ENCODE results near the gene FRRS1. TPM values are rescaled to one million over a fixed set of nuclear protein-coding genes. Genes with fewer than 3 reads are reported as not detected.
"Not testable (repeated sequence)": the region's sequence is repeated elsewhere in the genome, so short reads cannot be mapped to it uniquely, and the experiment has no call there.

FRRS1 gene
- total and polyA plus RNA-seq, 9 donors: 2.8 to 17.2 (median 8.9) TPM

DNA sequence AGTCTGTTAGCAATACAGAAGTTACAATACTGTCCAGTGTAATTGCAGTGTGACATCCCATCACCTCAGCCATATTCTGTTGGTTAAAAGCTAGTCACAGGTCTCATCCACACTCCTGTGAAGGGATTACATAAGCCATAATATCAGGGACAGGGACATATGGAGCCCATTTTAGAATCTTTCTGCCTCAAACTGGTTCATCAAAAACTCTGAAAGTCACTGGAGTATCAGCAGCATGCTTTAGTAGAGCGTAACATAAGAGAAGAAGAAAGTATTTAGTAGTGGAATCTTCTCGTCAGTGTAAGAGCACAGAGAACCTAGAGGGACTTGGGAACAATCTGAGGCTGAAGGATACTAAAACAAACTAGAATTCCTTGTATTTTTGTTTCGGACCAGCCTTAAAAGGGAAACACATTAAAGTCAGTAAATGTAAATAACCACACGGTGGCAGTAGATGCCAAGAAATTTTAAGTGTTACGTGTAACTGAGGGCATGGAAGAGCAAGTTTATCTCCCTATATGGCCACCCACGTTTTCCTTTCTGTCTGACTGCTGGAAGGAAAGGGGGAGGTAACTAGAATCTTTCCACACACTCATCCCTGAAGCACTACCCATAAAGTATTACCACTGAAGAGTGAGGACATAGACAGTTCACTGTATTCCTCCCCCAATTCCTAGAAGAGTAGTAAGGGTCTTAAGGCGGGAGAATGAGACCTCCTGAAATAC lies 42.1 kb upstream of the FRRS1 start:
- H3K27me3 ChIP-seq: no peaks in the 10 kb centered on the region
- H3K4me1 ChIP-seq (ENCODE audit: insufficient read depth): peaks cover 3% of the 10 kb centered on the region
- 2 to 6% (median 3%) methylated on average over 7 of the region's 7 CpGs for WGBS, 3 donors
- TF ChIP-seq EP300 (IDR thresholded peaks at IDR 0.05): no peak
- TF ChIP-seq, protein P1, sequence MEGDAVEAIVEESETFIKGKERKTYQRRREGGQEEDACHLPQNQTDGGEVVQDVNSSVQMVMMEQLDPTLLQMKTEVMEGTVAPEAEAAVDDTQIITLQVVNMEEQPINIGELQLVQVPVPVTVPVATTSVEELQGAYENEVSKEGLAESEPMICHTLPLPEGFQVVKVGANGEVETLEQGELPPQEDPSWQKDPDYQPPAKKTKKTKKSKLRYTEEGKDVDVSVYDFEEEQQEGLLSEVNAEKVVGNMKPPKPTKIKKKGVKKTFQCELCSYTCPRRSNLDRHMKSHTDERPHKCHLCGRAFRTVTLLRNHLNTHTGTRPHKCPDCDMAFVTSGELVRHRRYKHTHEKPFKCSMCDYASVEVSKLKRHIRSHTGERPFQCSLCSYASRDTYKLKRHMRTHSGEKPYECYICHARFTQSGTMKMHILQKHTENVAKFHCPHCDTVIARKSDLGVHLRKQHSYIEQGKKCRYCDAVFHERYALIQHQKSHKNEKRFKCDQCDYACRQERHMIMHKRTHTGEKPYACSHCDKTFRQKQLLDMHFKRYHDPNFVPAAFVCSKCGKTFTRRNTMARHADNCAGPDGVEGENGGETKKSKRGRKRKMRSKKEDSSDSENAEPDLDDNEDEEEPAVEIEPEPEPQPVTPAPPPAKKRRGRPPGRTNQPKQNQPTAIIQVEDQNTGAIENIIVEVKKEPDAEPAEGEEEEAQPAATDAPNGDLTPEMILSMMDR (IDR thresholded peaks at IDR 0.05): peak; percentile 44 to 63 (median 59)
- no peak for TF ChIP-seq POLR2A (IDR thresholded peaks at IDR 0.05)
- DNase-seq: peak in 2 of 5 donors; percentile 8 to 28
- intact Hi-C loops (cut with DNase I): loop anchor here in 1 of 4 donors (10.0 kb wide), 1 partner anchor 656 kb away; no protein-coding TSS in a partner anchor
- H3K9me3 ChIP-seq: no peaks in the 10 kb centered on the region
- no peak overlapping the region for H3K4me3 ChIP-seq
- H3K36me3 ChIP-seq: no peaks in the 10 kb centered on the region
- no peak overlapping the region for H3K27ac ChIP-seq

DNA sequence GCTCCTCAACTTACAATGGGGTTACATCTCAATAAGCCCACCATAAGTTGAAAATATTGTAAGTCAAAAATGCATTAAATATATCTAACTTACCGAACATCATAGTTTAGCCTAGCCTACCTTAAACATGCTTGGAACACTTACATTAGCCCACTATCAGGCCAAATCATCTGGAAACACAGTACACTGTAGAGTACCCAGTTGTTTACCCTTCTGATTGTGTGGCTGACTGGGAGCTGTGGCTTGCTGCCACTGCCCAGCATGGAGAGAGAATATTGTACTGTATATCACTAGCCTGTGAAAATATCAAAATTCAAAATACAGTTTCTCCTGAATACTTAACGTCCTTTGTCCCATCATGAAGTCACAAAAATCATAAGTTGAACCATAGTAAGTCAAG lies 40.4 kb upstream of the FRRS1 start:
- no peak overlapping the region for H3K4me3 ChIP-seq
- H3K36me3 ChIP-seq: no peaks in the 10 kb centered on the region
- intact Hi-C loops (cut with DNase I): loop anchor here in 1 of 4 donors (10.0 kb wide), 1 partner anchor 658 kb away; no protein-coding TSS in a partner anchor
- H3K27me3 ChIP-seq: no peaks in the 10 kb centered on the region
- WGBS, 3 donors: 78 to 89% (median 86%) methylated on average over 2 of the region's 2 CpGs
- TF ChIP-seq, protein P1 (IDR thresholded peaks at IDR 0.05): no peak
- no peak for DNase-seq
- H3K27ac ChIP-seq: no peak overlapping the region
- no peaks in the 10 kb centered on the region for H3K9me3 ChIP-seq
- H3K4me1 ChIP-seq (ENCODE audit: insufficient read depth): peaks cover 3% of the 10 kb centered on the region

DNA sequence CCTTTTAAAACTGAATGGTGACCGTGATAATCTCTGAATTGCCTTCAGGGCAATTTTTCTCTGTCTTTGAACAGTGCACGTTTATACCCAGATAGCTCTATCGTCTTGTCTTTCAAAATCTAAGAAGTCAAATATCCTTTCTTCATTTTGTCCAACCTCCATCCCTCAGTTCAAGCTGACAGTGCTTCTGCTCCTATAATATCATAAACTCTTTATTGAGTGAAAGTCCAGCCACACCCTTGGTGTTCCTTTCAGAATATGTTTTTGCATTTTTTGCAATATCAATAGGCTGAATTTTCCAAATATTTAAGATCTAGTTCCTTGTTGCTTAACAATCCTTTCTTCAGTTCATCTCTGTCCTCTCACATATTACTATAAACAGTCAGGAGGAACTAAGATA lies 35.1 kb upstream of the FRRS1 start:
- TF ChIP-seq, protein P1 (IDR thresholded peaks at IDR 0.05): no peak
- TF ChIP-seq EP300 (IDR thresholded peaks at IDR 0.05): no peak
- no peak for TF ChIP-seq POLR2A (IDR thresholded peaks at IDR 0.05)
- WGBS, 3 donors: 79 to 85% (median 81%) methylated on average over 3 of the region's 3 CpGs
- intact Hi-C loops (cut with DNase I): loop anchor here in 1 of 4 donors (10.0 kb wide), 1 partner anchor 663 kb away; no protein-coding TSS in a partner anchor
- Histone ChIP-seq H3K27me3 (no peaks in the 10 kb centered on the region), H3K27ac (no peak overlapping the region), H3K4me3 (no peak overlapping the region), H3K9me3 (no peaks in the 10 kb centered on the region), H3K36me3 (no peaks in the 10 kb centered on the region), H3K4me1 (ENCODE audit: insufficient read depth) (no peaks in the 10 kb centered on the region)
- no peak for DNase-seq

DNA sequence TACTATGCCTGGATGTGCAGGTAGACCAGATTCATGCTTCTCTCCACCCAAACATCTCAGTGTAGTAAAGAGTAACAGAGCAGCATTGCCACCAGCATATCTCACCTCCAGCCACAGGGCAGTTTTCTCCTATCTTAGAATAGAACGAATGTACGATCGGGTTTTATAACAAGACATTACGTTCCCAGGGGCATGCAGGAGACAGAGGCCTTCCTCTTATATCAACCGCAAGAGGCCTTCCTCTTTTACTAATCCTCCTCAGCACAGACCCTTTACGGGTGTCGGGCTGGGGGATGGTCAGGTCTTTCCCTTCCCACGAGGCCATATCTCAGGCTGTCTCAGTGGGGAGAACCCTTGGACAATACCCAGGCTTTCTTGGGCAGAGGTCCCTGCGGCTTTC lies 27.4 kb upstream of the FRRS1 start:
- H3K36me3 ChIP-seq; H3K27ac ChIP-seq; H3K9me3 ChIP-seq; intact Hi-C loops (cut with DNase I); H3K4me3 ChIP-seq; H3K4me1 ChIP-seq (ENCODE audit: insufficient read depth); H3K27me3 ChIP-seq; DNase-seq: not testable (repeated sequence)
- WGBS, 3 donors: 84 to 89% (median 85%) methylated on average over 9 of the region's 9 CpGs

DNA sequence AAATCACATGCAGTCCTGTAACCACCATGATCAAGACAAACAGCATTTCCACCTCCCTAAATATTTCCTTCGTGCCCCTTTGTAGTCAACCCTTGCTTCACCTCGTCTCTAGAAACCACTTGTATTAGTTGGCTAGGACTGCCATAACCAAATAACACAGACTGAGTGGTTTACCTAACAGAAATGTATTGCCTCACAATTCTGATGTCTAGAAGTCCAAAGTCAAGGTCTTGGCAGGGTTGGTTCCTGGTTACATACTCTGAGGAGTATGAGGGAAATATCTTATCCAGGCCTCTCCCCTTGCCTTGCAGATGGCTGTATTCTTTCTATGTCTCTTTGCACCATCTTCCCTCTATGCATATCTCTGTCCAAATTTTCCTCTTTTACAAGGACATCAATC lies 23.3 kb upstream of the FRRS1 start:
- H3K4me3 ChIP-seq: no peak overlapping the region
- H3K4me1 ChIP-seq (ENCODE audit: insufficient read depth): no peaks in the 10 kb centered on the region
- H3K36me3 ChIP-seq: no peaks in the 10 kb centered on the region
- TF ChIP-seq EP300 (IDR thresholded peaks at IDR 0.05) (no peak), POLR2A (IDR thresholded peaks at IDR 0.05) (no peak)
- TF ChIP-seq, protein P1 (IDR thresholded peaks at IDR 0.05): no peak
- WGBS, 3 donors: 66 to 80% (median 76%) methylated on average over 2 of the region's 2 CpGs
- intact Hi-C loops (cut with DNase I): no loop called here
- H3K27ac ChIP-seq: no peak overlapping the region
- no peaks in the 10 kb centered on the region for H3K27me3 ChIP-seq
- H3K9me3 ChIP-seq: no peaks in the 10 kb centered on the region
- DNase-seq: no peak
